Neural cell (in vitro differentiated cells): Measurements from ENCODE around the gene WASF3.

Source experiments
- EP300 ChIP-seq: fragments of 450-650 bp; conservative IDR thresholded peaks from 2 replicates; pipeline ENCODE4 v1.6.1; 2014; ENCODE audit warnings: antibody characterized with exemption, mild to moderate bottlenecking, moderate library complexity; ENCODE audit not compliant: poor library complexity, severe bottlenecking
- EZH2 ChIP-seq: fragments of 200-600, 300-800 bp; shearing (Covaris generic), sonication (generic); IDR thresholded peaks from 2 replicates; pipeline ENCODE4 v1.6.1; 2014; ENCODE audit warnings: antibody characterized with exemption, low read length, borderline replicate concordance, mild to moderate bottlenecking; ENCODE audit not compliant: insufficient read depth, poor library complexity, severe bottlenecking
- POLR2AphosphoS5 ChIP-seq: IDR thresholded peaks from 2 replicates; pipeline ENCODE4 v1.6.1; 2012
- TF ChIP-seq, protein P1 (sequence below): fragments of 450-650 bp; IDR thresholded peaks from 2 replicates; pipeline ENCODE4 v1.5.1; 2014; ENCODE audit warnings: antibody characterized with exemption, mild to moderate bottlenecking, moderate library complexity; ENCODE audit not compliant: poor library complexity, severe bottlenecking

GRCh38 chr13:26584713-26585112 is 27.2 kb downstream of the WASF3 start:
- TF ChIP-seq, protein P1, sequence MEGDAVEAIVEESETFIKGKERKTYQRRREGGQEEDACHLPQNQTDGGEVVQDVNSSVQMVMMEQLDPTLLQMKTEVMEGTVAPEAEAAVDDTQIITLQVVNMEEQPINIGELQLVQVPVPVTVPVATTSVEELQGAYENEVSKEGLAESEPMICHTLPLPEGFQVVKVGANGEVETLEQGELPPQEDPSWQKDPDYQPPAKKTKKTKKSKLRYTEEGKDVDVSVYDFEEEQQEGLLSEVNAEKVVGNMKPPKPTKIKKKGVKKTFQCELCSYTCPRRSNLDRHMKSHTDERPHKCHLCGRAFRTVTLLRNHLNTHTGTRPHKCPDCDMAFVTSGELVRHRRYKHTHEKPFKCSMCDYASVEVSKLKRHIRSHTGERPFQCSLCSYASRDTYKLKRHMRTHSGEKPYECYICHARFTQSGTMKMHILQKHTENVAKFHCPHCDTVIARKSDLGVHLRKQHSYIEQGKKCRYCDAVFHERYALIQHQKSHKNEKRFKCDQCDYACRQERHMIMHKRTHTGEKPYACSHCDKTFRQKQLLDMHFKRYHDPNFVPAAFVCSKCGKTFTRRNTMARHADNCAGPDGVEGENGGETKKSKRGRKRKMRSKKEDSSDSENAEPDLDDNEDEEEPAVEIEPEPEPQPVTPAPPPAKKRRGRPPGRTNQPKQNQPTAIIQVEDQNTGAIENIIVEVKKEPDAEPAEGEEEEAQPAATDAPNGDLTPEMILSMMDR = no peak
- TF ChIP-seq POLR2AphosphoS5 (no peak), EZH2 (no peak), EP300 (no peak)
